ENCODE measurements around the gene CENPK. TPM values are rescaled to one million over a fixed set of nuclear protein-coding genes. Genes with fewer than 3 reads are reported as not detected.
"Not testable (repeated sequence)": the region's sequence is repeated elsewhere in the genome, so short reads cannot be mapped to it uniquely, and the experiment has no call there.

CENPK gene
- total and polyA plus RNA-seq, 3 experiments from 2014 or later = 27.3 to 67.6 (median 65.4) TPM

- Histone ChIP-seq H3K36me3 (ENCODE audit: insufficient read depth, low read length) (no peaks in the 10 kb centered on the region), H3K4me3 (ENCODE audit: low read length) (no peak overlapping the region), H3K4me1 (ENCODE audit: insufficient read depth, low read length) (no peaks in the 10 kb centered on the region), H3K27me3 (ENCODE audit: insufficient read depth, low read length, poor library complexity, severe bottlenecking) (no peaks in the 10 kb centered on the region), H3K9me3 (ENCODE audit: low read length) (no peaks in the 10 kb centered on the region), H3K27ac (ENCODE audit: low read depth, low read length) (no peak overlapping the region)
- no peaks in the 10 kb centered on the region for H3K9me3 Mint-ChIP-seq
- ChIA-PET CTCF (no interaction called here), POLR2A (no interaction called here)
- no peak for DNase-seq
- H3K36me3 Mint-ChIP-seq = no peaks in the 10 kb centered on the region
- H3K4me3 Mint-ChIP-seq = no peak overlapping the region
- H3K27me3 Mint-ChIP-seq = peaks cover 0 to 2% of the 10 kb centered on the region in 2 donors
- no peak overlapping the region for H3K27ac Mint-ChIP-seq
- no peaks in the 10 kb centered on the region for H3K4me1 Mint-ChIP-seq
These were observed 73.8 kb downstream of the CENPK start for GRCh38 chr5:65489119-65489518.

- H3K4me3 ChIP-seq (ENCODE audit: low read length); H3K4me3 Mint-ChIP-seq; H3K36me3 ChIP-seq (ENCODE audit: insufficient read depth, low read length); H3K27ac Mint-ChIP-seq; H3K27me3 Mint-ChIP-seq; H3K9me3 Mint-ChIP-seq; H3K36me3 Mint-ChIP-seq; H3K4me1 Mint-ChIP-seq; H3K4me1 ChIP-seq (ENCODE audit: insufficient read depth, low read length); H3K27me3 ChIP-seq (ENCODE audit: insufficient read depth, low read length, poor library complexity, severe bottlenecking); DNase-seq; CTCF ChIA-PET; POLR2A ChIA-PET; H3K27ac ChIP-seq (ENCODE audit: low read depth, low read length); H3K9me3 ChIP-seq (ENCODE audit: low read length): not testable (repeated sequence)
These were observed 74.8 kb downstream of the CENPK start for GRCh38 chr5:65488038-65488687.

- DNase-seq; H3K27me3 ChIP-seq (ENCODE audit: insufficient read depth, low read length, poor library complexity, severe bottlenecking); H3K4me1 ChIP-seq (ENCODE audit: insufficient read depth, low read length); H3K9me3 ChIP-seq (ENCODE audit: low read length); H3K27ac ChIP-seq (ENCODE audit: low read depth, low read length); POLR2A ChIA-PET; H3K9me3 Mint-ChIP-seq; H3K36me3 ChIP-seq (ENCODE audit: insufficient read depth, low read length); H3K4me3 ChIP-seq (ENCODE audit: low read length); H3K27me3 Mint-ChIP-seq: not testable (repeated sequence)
- Mint-ChIP-seq H3K4me1 (peaks cover 6 to 13% (median 9%) of the 10 kb centered on the region in 3 donors), H3K27ac (peak overlapping the region in 2 of 8 donors; percentile 0 to 10), H3K4me3 (peak overlapping the region in 1 of 7 donors; percentile 21), H3K36me3 (peaks cover 0 to 10% (median 0%) of the 10 kb centered on the region in 3 donors)
- CTCF ChIA-PET = interaction anchor here (0.7 to 1.2 kb wide), 4 partner anchors 27 to 676 kb away, joined by 3 to 4 read pairs (median 3); no protein-coding TSS in a partner anchor
These were observed 76.2 kb downstream of the CENPK start for GRCh38 chr5:65486803-65487202.

- Histone ChIP-seq H3K9me3 (ENCODE audit: low read length) (no peaks in the 10 kb centered on the region), H3K27me3 (ENCODE audit: insufficient read depth, low read length, poor library complexity, severe bottlenecking) (no peaks in the 10 kb centered on the region), H3K4me1 (ENCODE audit: insufficient read depth, low read length) (peaks cover 10% of the 10 kb centered on the region), H3K27ac (ENCODE audit: low read depth, low read length) (no peak overlapping the region), H3K36me3 (ENCODE audit: insufficient read depth, low read length) (no peaks in the 10 kb centered on the region), H3K4me3 (ENCODE audit: low read length) (no peak overlapping the region)
- peaks cover 0 to 14% (median 0%) of the 10 kb centered on the region in 3 donors for H3K36me3 Mint-ChIP-seq
- no peak overlapping the region for H3K4me3 Mint-ChIP-seq
- ChIA-PET CTCF (interaction anchor here (0.9 to 4.7 kb wide), 5 partner anchors 17 to 702 kb away, joined by 3 to 41 read pairs (median 15); no protein-coding TSS in a partner anchor), POLR2A (no interaction called here)
- H3K27ac Mint-ChIP-seq = no peak overlapping the region
- DNase-seq = no peak
- peaks cover 6 to 18% (median 9%) of the 10 kb centered on the region in 3 donors for H3K4me1 Mint-ChIP-seq
- H3K27me3 Mint-ChIP-seq = peaks cover 0 to 4% of the 10 kb centered on the region in 2 donors
- no peaks in the 10 kb centered on the region for H3K9me3 Mint-ChIP-seq
These were observed 77.6 kb downstream of the CENPK start for GRCh38 chr5:65485405-65485804.

- peak in 2 of 5 donors; percentile 32 to 43 for DNase-seq
- Histone ChIP-seq H3K36me3 (ENCODE audit: insufficient read depth, low read length) (no peaks in the 10 kb centered on the region), H3K27ac (ENCODE audit: low read depth, low read length) (peak overlapping the region; percentile 56), H3K4me3 (ENCODE audit: low read length) (peak overlapping the region; percentile 75), H3K4me1 (ENCODE audit: insufficient read depth, low read length) (peaks cover 20% of the 10 kb centered on the region), H3K9me3 (ENCODE audit: low read length) (no peaks in the 10 kb centered on the region), H3K27me3 (ENCODE audit: insufficient read depth, low read length, poor library complexity, severe bottlenecking) (no peaks in the 10 kb centered on the region)
- peak overlapping the region; percentile 73 to 98 (median 93) for H3K27ac Mint-ChIP-seq
- no peaks in the 10 kb centered on the region for H3K9me3 Mint-ChIP-seq
- peaks cover 0 to 4% of the 10 kb centered on the region in 2 donors for H3K27me3 Mint-ChIP-seq
- ChIA-PET POLR2A (interaction anchor here (0.6 to 3.6 kb wide), 2 partner anchors 79 to 673 kb away, joined by 5 to 21 read pairs (median 6); partner anchors contain the start of genes CENPK and PPWD1), CTCF (interaction anchor here (0.5 to 4.7 kb wide), 19 partner anchors 13 to 849 kb away, joined by 3 to 41 read pairs (median 4); partner anchors contain the start of genes CENPK, CWC27, PPWD1 and SREK1IP1)
- H3K36me3 Mint-ChIP-seq = peaks cover 0 to 14% (median 0%) of the 10 kb centered on the region in 3 donors
- H3K4me1 Mint-ChIP-seq = peaks cover 6 to 18% (median 9%) of the 10 kb centered on the region in 3 donors
- H3K4me3 Mint-ChIP-seq = peak overlapping the region in 1 of 7 donors; percentile 27
These were observed 79.2 kb downstream of the CENPK start for GRCh38 chr5:65483546-65484346.

GRCh38 chr5:65482736-65483545 is 80.0 kb downstream of the CENPK start:
- no peaks in the 10 kb centered on the region for H3K27me3 ChIP-seq (ENCODE audit: insufficient read depth, low read length, poor library complexity, severe bottlenecking)
- CTCF ChIA-PET = interaction anchor here (0.5 to 4.7 kb wide), 21 partner anchors 13 to 848 kb away, joined by 3 to 41 read pairs (median 4); partner anchors contain the start of genes CENPK, CWC27, PPWD1 and SREK1IP1
- peak overlapping the region; percentile 75 for H3K4me3 ChIP-seq (ENCODE audit: low read length)
- peak overlapping the region; percentile 56 for H3K27ac ChIP-seq (ENCODE audit: low read depth, low read length)
- DNase-seq = peak in 2 of 5 donors; percentile 26 to 29
- H3K36me3 ChIP-seq (ENCODE audit: insufficient read depth, low read length) = no peaks in the 10 kb centered on the region
- peaks cover 20% of the 10 kb centered on the region for H3K4me1 ChIP-seq (ENCODE audit: insufficient read depth, low read length)
- Mint-ChIP-seq H3K4me1 (peaks cover 6 to 18% (median 9%) of the 10 kb centered on the region in 3 donors), H3K9me3 (no peaks in the 10 kb centered on the region), H3K27ac (peak overlapping the region; percentile 73 to 98 (median 93)), H3K4me3 (no peak overlapping the region), H3K27me3 (peaks cover 0 to 3% of the 10 kb centered on the region in 2 donors), H3K36me3 (peaks cover 0 to 14% (median 0%) of the 10 kb centered on the region in 3 donors)
- no peaks in the 10 kb centered on the region for H3K9me3 ChIP-seq (ENCODE audit: low read length)
- POLR2A ChIA-PET = interaction anchor here (1.1 to 3.6 kb wide), 3 partner anchors 80 to 672 kb away, joined by 4 to 21 read pairs (median 6); partner anchors contain the start of genes CENPK and PPWD1

GRCh38 chr5:65482296-65482735 is 80.7 kb downstream of the CENPK start:
- Mint-ChIP-seq H3K27me3 (peaks cover 0 to 3% of the 10 kb centered on the region in 2 donors), H3K4me1 (peaks cover 6 to 18% (median 9%) of the 10 kb centered on the region in 3 donors), H3K36me3 (peaks cover 0 to 14% (median 0%) of the 10 kb centered on the region in 3 donors), H3K4me3 (no peak overlapping the region), H3K9me3 (no peaks in the 10 kb centered on the region), H3K27ac (peak overlapping the region; percentile 73 to 98 (median 91))
- peak in 2 of 5 donors; percentile 10 to 11 for DNase-seq
- CTCF ChIA-PET = interaction anchor here (1.0 to 4.7 kb wide), 9 partner anchors 14 to 690 kb away, joined by 3 to 41 read pairs (median 5); no protein-coding TSS in a partner anchor
- POLR2A ChIA-PET = interaction anchor here (0.6 to 3.6 kb wide), 5 partner anchors 80 to 447 kb away, joined by 3 to 21 read pairs (median 7); partner anchors contain the start of genes CENPK and PPWD1
- Histone ChIP-seq H3K4me3 (ENCODE audit: low read length) (peak overlapping the region; percentile 75), H3K36me3 (ENCODE audit: insufficient read depth, low read length) (no peaks in the 10 kb centered on the region), H3K9me3 (ENCODE audit: low read length) (no peaks in the 10 kb centered on the region), H3K27ac (ENCODE audit: low read depth, low read length) (peak overlapping the region; percentile 56), H3K27me3 (ENCODE audit: insufficient read depth, low read length, poor library complexity, severe bottlenecking) (no peaks in the 10 kb centered on the region), H3K4me1 (ENCODE audit: insufficient read depth, low read length) (peaks cover 20% of the 10 kb centered on the region)

Data from CD8-positive, alpha-beta memory T cell (primary cell).